Stimulated activated CD8-positive, alpha-beta memory T cell treated with anti-CD3 and anti-CD28 coated beads, Interleukin-15, amount 100 ng/mL, for 4 hours (primary cell): ENCODE data around the gene RTP3.
"Not testable (repeated sequence)": the region's sequence is repeated elsewhere in the genome, so short reads cannot be mapped to it uniquely, and the experiment has no call there.

Experiments used
- DNase-seq, 2 donors: peaks; one replicate each; pipeline ENCODE4 v3.0.0-alpha.2; 2020; ENCODE audit warnings: low read depth in 2 of 2

The RTP3 gene

DNA sequence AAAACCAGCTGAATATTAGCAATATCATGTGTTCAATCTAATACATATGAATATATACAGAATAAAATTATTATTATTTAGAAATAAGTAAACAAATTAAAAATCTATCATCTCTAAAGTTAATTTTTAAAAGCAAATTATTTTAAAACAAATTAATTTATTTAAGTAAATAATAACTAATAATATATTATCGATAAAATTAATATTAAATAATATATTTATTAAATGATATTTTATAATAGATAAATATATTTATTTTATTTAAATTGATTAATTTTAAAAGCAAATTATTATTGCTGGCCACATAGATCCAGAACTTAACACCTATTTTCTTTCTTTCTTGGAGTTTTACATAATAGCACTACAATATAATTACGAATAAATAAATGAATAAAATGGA lies 22.2 kb downstream of the RTP3 start:
- DNase-seq, result no peak

- no peak for DNase-seq
These were observed 22.8 kb downstream of the RTP3 start for GRCh38 chr3:46520531-46520930.

- DNase-seq, result no peak
These were observed 23.3 kb downstream of the RTP3 start for GRCh38 chr3:46521096-46521495.

DNA sequence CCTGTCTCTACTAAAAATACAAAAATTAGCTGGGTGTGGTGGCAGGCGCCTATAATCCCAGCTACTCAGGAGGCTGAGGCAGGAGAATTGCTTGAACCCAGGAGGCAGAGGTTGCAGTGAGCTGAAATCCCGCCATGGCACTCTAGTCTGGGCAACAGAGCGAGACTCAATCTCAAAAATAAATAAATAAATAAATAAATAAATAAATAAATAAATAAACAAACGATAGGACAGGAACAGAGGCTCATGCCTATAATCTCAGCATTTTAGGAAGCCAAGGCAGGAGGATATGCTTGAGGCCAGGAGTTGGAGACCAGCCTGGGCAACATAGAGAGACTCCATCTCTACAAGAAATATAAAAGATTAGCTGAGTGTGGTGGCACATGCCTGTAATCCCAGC lies 24.4 kb downstream of the RTP3 start:
- not testable (repeated sequence) for DNase-seq

DNA sequence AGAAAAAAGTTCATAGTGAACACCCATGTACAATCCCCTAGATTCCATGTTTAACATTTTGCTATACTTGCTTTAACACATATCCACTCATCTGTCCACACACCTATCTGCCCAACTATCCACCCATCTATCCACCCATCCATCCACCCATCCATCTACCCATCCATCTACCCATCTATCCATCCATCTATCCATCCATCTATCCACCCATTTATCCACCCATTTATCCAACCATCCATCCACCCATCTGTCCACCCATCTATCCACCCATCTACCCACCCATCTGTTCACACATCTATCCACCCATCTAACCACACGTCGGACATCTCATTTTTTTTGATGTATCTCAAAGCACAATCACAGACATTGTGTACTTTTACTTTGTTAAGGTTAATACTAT lies 25.8 kb downstream of the RTP3 start:
- DNase-seq, result no peak

DNA sequence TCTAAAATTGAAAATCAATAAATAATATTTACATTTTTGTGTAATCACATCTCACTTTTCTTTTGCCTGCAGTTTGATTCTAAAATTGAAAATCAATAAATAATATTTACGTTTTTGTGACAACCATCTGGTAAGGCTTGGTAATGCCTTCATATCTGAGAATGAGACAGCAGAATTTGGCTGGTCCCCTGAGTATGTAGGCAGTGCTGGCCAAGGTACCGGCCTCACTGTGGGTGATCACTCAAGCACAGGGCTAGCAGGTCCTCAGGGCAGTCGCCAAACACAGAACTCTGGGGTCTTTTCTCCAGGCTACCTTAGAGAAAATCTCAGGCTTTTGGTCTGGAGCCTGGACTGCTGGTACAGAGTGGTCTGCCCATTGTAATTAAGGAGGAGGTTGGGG lies 26.2 kb downstream of the RTP3 start:
- DNase-seq, result no peak

- no peak for DNase-seq
These were observed 27.1 kb downstream of the RTP3 start for GRCh38 chr3:46524832-46525231.

GRCh38 chr3:46527239-46527638 lies 29.5 kb downstream of the RTP3 start:
- no peak for DNase-seq

- DNase-seq, result no peak
These were observed 35.3 kb downstream of the RTP3 start for GRCh38 chr3:46533091-46533490.

DNA sequence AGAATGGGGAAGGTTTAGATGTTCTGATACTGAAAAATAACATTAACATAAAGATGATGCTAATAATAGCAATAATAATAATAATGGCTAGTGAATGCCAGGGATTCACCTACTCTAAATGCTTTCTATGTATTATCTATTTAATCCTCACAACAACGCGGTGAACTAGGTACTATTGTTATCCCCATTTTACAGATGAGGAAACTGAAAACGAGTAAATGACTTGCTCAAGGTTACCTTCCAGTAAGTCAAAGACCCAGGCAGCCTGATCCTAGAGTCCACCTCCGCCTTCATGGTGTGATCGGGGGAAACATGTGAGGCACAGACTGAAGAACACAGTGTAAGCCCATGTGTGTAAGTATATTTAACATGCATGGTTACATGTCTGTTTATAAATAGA lies 38.0 kb downstream of the RTP3 start:
- no peak for DNase-seq

DNA sequence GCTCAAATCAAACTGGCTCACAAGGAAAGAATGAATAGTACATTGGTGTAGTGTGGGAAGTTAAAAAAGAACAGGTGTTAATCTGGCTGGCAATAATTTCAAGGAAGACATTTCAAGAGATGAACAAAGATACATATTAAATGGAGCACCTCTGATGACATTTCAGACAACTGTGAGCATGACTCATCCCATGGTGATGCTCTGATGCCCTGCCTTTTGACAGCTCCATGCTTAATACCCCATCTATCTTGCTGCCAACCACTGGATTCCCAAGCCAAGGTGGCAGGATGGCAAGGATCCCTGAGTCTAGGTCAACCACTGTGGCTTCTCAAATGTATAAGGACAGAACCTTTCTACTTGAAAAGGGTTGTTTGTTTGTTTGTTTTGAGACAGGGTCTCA lies 39.0 kb downstream of the RTP3 start:
- no peak for DNase-seq

DNA sequence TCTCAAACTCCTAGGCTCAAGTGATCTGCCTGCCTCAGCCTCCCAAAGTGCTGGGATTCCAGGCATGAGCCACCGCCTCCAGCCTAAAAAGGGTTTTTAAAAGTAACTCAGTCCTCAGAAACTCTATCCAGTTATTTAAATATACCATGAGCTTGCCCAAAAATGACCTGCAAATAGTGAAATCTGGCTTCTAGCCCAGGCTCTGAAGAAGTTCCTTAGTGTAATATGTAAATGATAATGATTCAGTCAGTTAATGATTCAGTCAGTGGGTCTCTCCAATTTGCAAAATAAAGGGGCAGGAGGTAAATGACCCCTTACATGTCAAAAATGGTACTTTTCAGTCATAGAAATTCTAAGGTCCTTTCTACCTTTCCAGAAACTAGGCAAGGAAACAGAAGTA lies 39.5 kb downstream of the RTP3 start:
- no peak for DNase-seq

DNA sequence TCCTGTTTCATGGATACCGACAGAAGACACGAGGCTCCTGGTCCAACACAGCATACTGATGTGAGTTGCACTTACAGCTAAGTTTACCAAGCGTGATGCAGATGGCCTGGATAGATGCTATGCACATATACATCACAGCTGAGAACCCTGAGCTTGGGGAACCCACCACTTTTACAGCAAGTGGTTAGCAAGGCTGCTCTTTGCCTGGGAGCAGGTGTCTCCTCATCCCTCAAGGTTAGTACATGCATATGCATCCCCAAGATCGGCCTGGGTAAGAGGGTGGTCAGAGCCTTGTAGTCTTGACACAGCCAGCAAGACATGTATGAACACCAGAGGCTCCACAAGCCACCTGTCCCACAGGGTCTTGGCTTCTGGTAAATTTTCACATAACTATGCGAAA lies 40.0 kb downstream of the RTP3 start:
- DNase-seq, result no peak

DNA sequence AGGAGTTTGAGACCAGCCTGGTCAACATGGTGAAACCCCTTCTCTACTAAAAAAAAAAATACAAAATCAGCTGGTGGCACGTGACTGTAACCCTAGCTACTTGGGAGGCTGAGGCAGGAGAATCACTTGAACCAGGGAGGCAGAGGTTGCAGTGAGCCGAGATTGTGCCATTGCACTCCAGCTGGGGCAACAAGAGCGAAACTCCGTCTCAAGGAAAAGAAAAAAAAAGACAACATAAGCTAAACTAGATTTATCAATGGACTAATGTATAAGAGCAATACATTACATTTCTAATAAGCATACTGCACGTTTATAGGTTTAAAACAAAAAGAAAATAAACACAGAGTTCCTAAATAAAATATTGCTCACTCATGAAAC lies 40.6 kb downstream of the RTP3 start:
- DNase-seq, result not testable (repeated sequence)

- peak; percentile 60 to 67 for DNase-seq
These were observed 41.1 kb downstream of the RTP3 start for GRCh38 chr3:46538803-46539442.

DNA sequence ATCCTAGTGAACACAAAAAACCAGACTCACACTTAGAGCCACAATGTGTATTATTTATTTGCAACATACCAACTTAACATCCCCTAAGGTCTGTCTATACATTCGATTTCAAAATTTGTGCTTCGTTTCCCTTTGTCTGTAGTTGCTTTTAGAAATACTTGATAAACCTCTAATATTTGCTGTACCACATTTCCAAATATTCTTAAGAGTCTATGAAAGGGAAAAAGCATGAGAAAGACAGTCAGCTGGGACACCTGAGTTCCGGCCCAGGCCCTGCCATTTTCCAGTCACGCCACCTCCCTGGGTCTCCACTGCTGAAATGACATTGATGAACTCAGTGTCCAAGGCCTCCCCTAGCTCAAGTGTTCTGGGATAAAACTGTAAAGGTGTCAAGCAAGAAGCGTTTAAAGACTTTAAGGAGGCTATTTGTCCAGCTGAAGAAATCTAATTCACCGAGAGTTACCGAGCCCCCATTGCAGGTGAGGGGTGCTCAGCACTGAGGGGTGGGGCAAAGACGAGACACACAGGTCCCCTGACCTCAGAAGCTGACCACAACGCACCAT lies 41.7 kb downstream of the RTP3 start:
- DNase-seq, result no peak

DNA sequence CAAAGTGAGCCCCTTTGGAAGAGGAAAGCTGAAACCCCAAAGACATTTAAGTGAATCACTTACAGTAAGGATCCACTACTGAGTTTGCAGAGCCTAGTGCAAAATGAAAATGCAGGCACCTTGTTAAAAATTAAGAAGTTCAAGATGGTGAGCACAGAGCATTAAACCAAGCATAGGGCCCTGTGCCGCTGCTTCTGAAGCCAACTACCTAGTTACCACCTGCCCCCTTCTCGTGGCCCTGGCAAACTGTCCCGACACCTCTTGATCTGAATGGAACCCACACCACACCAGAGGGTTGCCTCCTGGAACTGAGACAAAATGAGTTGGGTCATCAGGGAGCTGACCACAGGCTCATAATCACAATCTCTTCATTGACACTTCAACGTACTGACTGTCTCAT lies 42.8 kb downstream of the RTP3 start:
- DNase-seq, result no peak

- DNase-seq, result no peak
These were observed 44.1 kb downstream of the RTP3 start for GRCh38 chr3:46541835-46542234.

DNA sequence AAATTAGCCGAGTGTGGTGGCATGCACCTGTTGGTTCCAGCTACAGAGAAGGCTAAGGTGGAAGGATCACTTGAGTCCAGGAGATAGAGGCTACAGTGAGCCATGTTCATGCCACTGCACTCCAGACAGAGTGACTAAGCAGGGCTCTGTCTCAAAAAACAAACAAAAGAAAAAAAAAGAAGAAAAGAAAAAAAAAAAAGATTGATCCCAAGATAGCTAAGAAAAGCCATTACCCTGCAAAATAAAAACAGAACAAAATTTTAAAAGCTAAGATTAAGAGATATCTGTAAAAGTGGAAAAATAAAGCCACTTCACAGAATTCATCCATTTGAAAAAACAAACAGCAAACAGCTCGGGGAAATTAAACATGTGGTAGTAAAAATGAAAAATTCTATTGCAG lies 44.6 kb downstream of the RTP3 start:
- no peak for DNase-seq

- DNase-seq, result no peak
These were observed 45.0 kb downstream of the RTP3 start for GRCh38 chr3:46542801-46543201.

DNA sequence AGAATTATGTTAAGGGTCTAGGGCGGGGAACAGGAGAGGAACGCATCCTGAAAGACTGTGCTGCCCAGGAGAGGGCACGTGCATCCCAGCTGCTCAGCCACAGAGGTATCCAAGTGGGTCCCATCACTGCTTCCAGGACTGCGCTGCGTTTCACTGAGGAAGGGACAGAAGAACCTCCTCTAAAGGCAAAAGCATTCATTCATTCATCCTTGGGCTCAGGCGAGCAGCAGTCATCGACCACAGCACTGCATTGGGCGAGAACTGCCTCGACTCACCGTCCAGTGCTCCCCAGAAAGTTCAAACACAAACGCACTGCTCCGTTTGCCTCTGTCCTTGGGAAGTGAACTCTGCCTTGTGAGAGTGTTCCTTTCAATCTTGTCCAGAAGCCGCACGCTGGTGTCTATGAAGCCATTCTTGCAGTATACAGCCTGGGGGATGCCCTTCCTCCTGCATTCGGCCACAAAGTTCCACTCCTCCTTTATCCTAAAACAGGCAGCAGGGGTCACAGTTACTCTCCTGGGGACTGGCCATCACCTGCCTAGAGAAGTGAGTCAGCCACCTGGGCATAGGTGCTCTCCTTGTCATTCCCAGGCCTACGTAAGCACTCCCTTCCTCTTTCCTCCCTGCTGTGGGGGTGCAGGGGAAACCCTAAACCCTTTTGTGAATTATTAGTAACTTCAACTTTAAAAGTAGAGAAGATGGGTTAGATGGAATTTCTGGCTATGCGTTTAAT lies 47.2 kb downstream of the RTP3 start:
- DNase-seq, result no peak

GRCh38 chr3:46545818-46546630 lies 48.2 kb downstream of the RTP3 start:
- DNase-seq, result no peak
